CD8-positive, alpha-beta memory T cell (primary cell): Measurements from ENCODE around the gene METTL5. TPM values are rescaled to one million over a fixed set of nuclear protein-coding genes. Genes with fewer than 3 reads are reported as not detected.

Source experiments
- CTCF ChIA-PET: fragments of 350-600 bp; sonication (Branson Sonifier 250); formaldehyde crosslinking; loops from one replicate; lab custom pipeline; 2021; ENCODE audit warnings: antibody characterized with exemption; lab: Charles Lee
- POLR2A ChIA-PET: fragments of 350-600 bp; sonication (Branson Sonifier 250); formaldehyde crosslinking; loops from one replicate; lab custom pipeline; 2021; ENCODE audit warnings: antibody characterized with exemption; lab: Charles Lee
- DNase-seq, 5 donors: peaks; one replicate each; pipeline versions ENCODE4 v3.0.0 to v3.0.0-alpha.2; 2020 to 2022; ENCODE audit warnings: mixed read lengths in 1 of 5
- H3K27ac ChIP-seq: one replicate; pipeline ENCODE4 v1.7.0; 2013; ENCODE audit warnings: low read depth, mild to moderate bottlenecking, low read length, moderate library complexity
- H3K27me3 ChIP-seq: 2 replicates; pipeline ENCODE4 v1.7.0; 2013; ENCODE audit warnings: low read length, mild to moderate bottlenecking; ENCODE audit not compliant: insufficient read depth, poor library complexity, severe bottlenecking
- H3K36me3 ChIP-seq: 2 replicates; pipeline ENCODE4 v1.7.0; 2013; ENCODE audit warnings: mild to moderate bottlenecking, low read length, moderate library complexity; ENCODE audit not compliant: insufficient read depth
- H3K4me1 ChIP-seq: 2 replicates; pipeline ENCODE4 v1.7.0; 2013; ENCODE audit warnings: mild to moderate bottlenecking, low read length, moderate library complexity; ENCODE audit not compliant: insufficient read depth
- H3K4me3 ChIP-seq: 2 replicates; pipeline ENCODE4 v1.7.0; 2013; ENCODE audit warnings: mild to moderate bottlenecking, low read length
- H3K9me3 ChIP-seq: 2 replicates; pipeline ENCODE4 v1.7.0; 2013; ENCODE audit warnings: mild to moderate bottlenecking, low read length
- H3K27ac Mint-ChIP-seq, 8 donors: one replicate each; pipeline ENCODE4 v1.8.0; 2020 to 2021; ENCODE audit warnings: mixed read lengths in 8 of 8, mild to moderate bottlenecking in 6 of 8, inconsistent platforms in 3 of 8, moderate library complexity in 3 of 8
- H3K27me3 Mint-ChIP-seq, 2 donors: one replicate each; pipeline ENCODE4 v1.8.0; 2020 to 2021; ENCODE audit warnings: mixed read lengths in 2 of 2, mild to moderate bottlenecking in 1 of 2, moderate library complexity in 1 of 2
- H3K36me3 Mint-ChIP-seq, 3 donors: one replicate each; pipeline ENCODE4 v1.8.0; 2020 to 2021; ENCODE audit warnings: mixed read lengths in 3 of 3, inconsistent platforms in 1 of 3, mild to moderate bottlenecking in 1 of 3
- H3K4me1 Mint-ChIP-seq, 3 donors: one replicate each; pipeline ENCODE4 v1.8.0; 2020 to 2021; ENCODE audit warnings: mixed read lengths in 3 of 3, inconsistent platforms in 1 of 3, mild to moderate bottlenecking in 1 of 3
- H3K4me3 Mint-ChIP-seq, 7 donors: one replicate each; pipeline ENCODE4 v1.8.0; 2020 to 2021; ENCODE audit warnings: mixed read lengths in 7 of 7, mild to moderate bottlenecking in 6 of 7, moderate library complexity in 4 of 7, inconsistent platforms in 2 of 7
- H3K9me3 Mint-ChIP-seq, 5 donors: one replicate each; pipeline ENCODE4 v1.8.0; 2020 to 2022; ENCODE audit warnings: mixed read lengths in 5 of 5, mild to moderate bottlenecking in 3 of 5, moderate library complexity in 2 of 5, inconsistent platforms in 1 of 5
- polyA plus RNA-seq: library from polyadenylated mRNA; unstranded; fragments of 300-500 nt; fragmentation: Illumina TruSeq; gene quantifications from one replicate; pipeline ENCODE4 v1.2.3, GENCODE V29; 2021
- total RNA-seq, 2 experiments: library from RNA; stranded (reverse); gene quantifications; one replicate each; pipeline ENCODE4 v1.2.3, GENCODE V29; 2021

Gene METTL5
- total and polyA plus RNA-seq, 3 experiments from 2014 or later = 93.0 to 116 (median 100) TPM

GRCh38 chr2:169776252-169776761 lies 48.4 kb downstream of the METTL5 start:
- Mint-ChIP-seq H3K9me3 (no peaks in the 10 kb centered on the region), H3K36me3 (peaks cover 0 to 2% (median 1%) of the 10 kb centered on the region in 3 donors), H3K4me1 (no peaks in the 10 kb centered on the region), H3K27me3 (peaks cover 2 to 4% of the 10 kb centered on the region in 2 donors), H3K4me3 (no peak overlapping the region), H3K27ac (no peak overlapping the region)
- Histone ChIP-seq H3K4me3 (no peak overlapping the region), H3K27ac (no peak overlapping the region), H3K36me3 (no peaks in the 10 kb centered on the region), H3K27me3 (no peaks in the 10 kb centered on the region), H3K9me3 (no peaks in the 10 kb centered on the region), H3K4me1 (no peaks in the 10 kb centered on the region)
- POLR2A ChIA-PET = no interaction called here
- CTCF ChIA-PET = interaction anchor here (1.0 kb wide), 1 partner anchor 51 kb away, joined by 3 read pairs; the partner anchor contains the start of gene UBR3
- no peak for DNase-seq

- POLR2A ChIA-PET = no interaction called here
- no peak overlapping the region for H3K27ac ChIP-seq
- Mint-ChIP-seq H3K27ac (no peak overlapping the region), H3K4me3 (no peak overlapping the region), H3K9me3 (no peaks in the 10 kb centered on the region), H3K36me3 (peaks cover 0 to 1% (median 0%) of the 10 kb centered on the region in 3 donors), H3K27me3 (no peaks in the 10 kb centered on the region), H3K4me1 (no peaks in the 10 kb centered on the region)
- H3K4me3 ChIP-seq = no peak overlapping the region
- no peaks in the 10 kb centered on the region for H3K9me3 ChIP-seq
- H3K4me1 ChIP-seq = no peaks in the 10 kb centered on the region
- H3K27me3 ChIP-seq = no peaks in the 10 kb centered on the region
- CTCF ChIA-PET = interaction anchor here (1.0 kb wide), 1 partner anchor 52 kb away, joined by 3 read pairs; the partner anchor contains the start of gene UBR3
- no peaks in the 10 kb centered on the region for H3K36me3 ChIP-seq
- DNase-seq = no peak
Measured at GRCh38 chr2:169775765-169776164, 48.9 kb downstream of the METTL5 start.

GRCh38 chr2:169775354-169775753 lies 49.4 kb downstream of the METTL5 start:
- Mint-ChIP-seq H3K4me3 (no peak overlapping the region), H3K4me1 (no peaks in the 10 kb centered on the region), H3K27me3 (no peaks in the 10 kb centered on the region), H3K9me3 (no peaks in the 10 kb centered on the region), H3K36me3 (peaks cover 0 to 1% (median 0%) of the 10 kb centered on the region in 3 donors), H3K27ac (no peak overlapping the region)
- H3K36me3 ChIP-seq = no peaks in the 10 kb centered on the region
- no peaks in the 10 kb centered on the region for H3K4me1 ChIP-seq
- H3K4me3 ChIP-seq = no peak overlapping the region
- no peak for DNase-seq
- CTCF ChIA-PET = interaction anchor here (0.6 to 1.0 kb wide), 3 partner anchors 10 to 52 kb away, joined by 3 read pairs; partner anchors contain the start of gene UBR3
- H3K27ac ChIP-seq = no peak overlapping the region
- no peaks in the 10 kb centered on the region for H3K27me3 ChIP-seq
- POLR2A ChIA-PET = no interaction called here
- H3K9me3 ChIP-seq = no peaks in the 10 kb centered on the region

GRCh38 chr2:169772651-169773050 lies 52.1 kb downstream of the METTL5 start:
- no peak for DNase-seq
- CTCF ChIA-PET = no interaction called here

GRCh38 chr2:169771612-169772011 lies 53.1 kb downstream of the METTL5 start:
- Mint-ChIP-seq H3K4me3 (no peak overlapping the region), H3K27ac (peak overlapping the region in 1 of 8 donors; percentile 84), H3K4me1 (peaks cover 4 to 16% (median 9%) of the 10 kb centered on the region in 3 donors), H3K27me3 (peaks cover 14 to 22% of the 10 kb centered on the region in 2 donors), H3K9me3 (no peaks in the 10 kb centered on the region), H3K36me3 (peaks cover 0 to 1% (median 0%) of the 10 kb centered on the region in 3 donors)
- Histone ChIP-seq H3K9me3 (no peaks in the 10 kb centered on the region), H3K27me3 (no peaks in the 10 kb centered on the region), H3K4me1 (peaks cover 5% of the 10 kb centered on the region), H3K36me3 (no peaks in the 10 kb centered on the region), H3K4me3 (no peak overlapping the region), H3K27ac (no peak overlapping the region)
- ChIA-PET CTCF (no interaction called here), POLR2A (no interaction called here)
- no peak for DNase-seq

More at GRCh38 chr2:169772651-169773050, 52.1 kb downstream of the METTL5 start:
- H3K4me1 ChIP-seq = peaks cover 2% of the 10 kb centered on the region
- POLR2A ChIA-PET = no interaction called here
- no peak overlapping the region for H3K4me3 Mint-ChIP-seq
- H3K27ac ChIP-seq = no peak overlapping the region
- no peaks in the 10 kb centered on the region for H3K9me3 Mint-ChIP-seq
- no peaks in the 10 kb centered on the region for H3K9me3 ChIP-seq
- H3K36me3 ChIP-seq = no peaks in the 10 kb centered on the region
- no peaks in the 10 kb centered on the region for H3K27me3 ChIP-seq
- no peak overlapping the region for H3K4me3 ChIP-seq
- peaks cover 0 to 1% (median 0%) of the 10 kb centered on the region in 3 donors for H3K36me3 Mint-ChIP-seq
- no peak overlapping the region for H3K27ac Mint-ChIP-seq
- peaks cover 11 to 17% of the 10 kb centered on the region in 2 donors for H3K27me3 Mint-ChIP-seq
- H3K4me1 Mint-ChIP-seq = peaks cover under 1 to 8% (median 2%) of the 10 kb centered on the region in 3 donors

- no peaks in the 10 kb centered on the region for H3K9me3 Mint-ChIP-seq
- H3K27me3 Mint-ChIP-seq = peaks cover 14 to 22% of the 10 kb centered on the region in 2 donors
- no peaks in the 10 kb centered on the region for H3K27me3 ChIP-seq
- H3K27ac ChIP-seq = no peak overlapping the region
- H3K4me1 Mint-ChIP-seq = peaks cover 4 to 16% (median 9%) of the 10 kb centered on the region in 3 donors
- H3K36me3 Mint-ChIP-seq = peaks cover 0 to 1% (median 0%) of the 10 kb centered on the region in 3 donors
- DNase-seq = no peak
- H3K27ac Mint-ChIP-seq = peak overlapping the region in 1 of 8 donors; percentile 84
- ChIA-PET POLR2A (interaction anchor here (0.6 kb wide), 1 partner anchor 57 kb away, joined by 3 read pairs; the partner anchor contains the start of gene UBR3), CTCF (interaction anchor here (1.8 kb wide), 1 partner anchor 10 kb away, joined by 4 read pairs; no protein-coding TSS in a partner anchor)
- no peak overlapping the region for H3K4me3 ChIP-seq
- no peaks in the 10 kb centered on the region for H3K9me3 ChIP-seq
- H3K4me3 Mint-ChIP-seq = no peak overlapping the region
- H3K4me1 ChIP-seq = peaks cover 5% of the 10 kb centered on the region
- H3K36me3 ChIP-seq = no peaks in the 10 kb centered on the region
Measured at GRCh38 chr2:169771021-169771420, 53.7 kb downstream of the METTL5 start.

- peak overlapping the region; percentile 35 for H3K4me3 ChIP-seq
- H3K4me1 Mint-ChIP-seq = peaks cover 4 to 16% (median 9%) of the 10 kb centered on the region in 3 donors
- peaks cover 5% of the 10 kb centered on the region for H3K4me1 ChIP-seq
- peak; percentile 13 to 60 (median 15) for DNase-seq
- H3K27me3 Mint-ChIP-seq = peaks cover 18 to 22% of the 10 kb centered on the region in 2 donors
- no peaks in the 10 kb centered on the region for H3K27me3 ChIP-seq
- peak overlapping the region; percentile 71 to 87 (median 81) for H3K4me3 Mint-ChIP-seq
- ChIA-PET CTCF (interaction anchor here (0.7 to 1.8 kb wide), 6 partner anchors 27 to 316 kb away, joined by 3 to 6 read pairs (median 4); partner anchors contain the start of gene METTL5), POLR2A (interaction anchor here (0.6 kb wide), 1 partner anchor 11 kb away, joined by 7 read pairs; no protein-coding TSS in a partner anchor)
- H3K9me3 Mint-ChIP-seq = no peaks in the 10 kb centered on the region
- peaks cover 0 to 1% (median 0%) of the 10 kb centered on the region in 3 donors for H3K36me3 Mint-ChIP-seq
- no peaks in the 10 kb centered on the region for H3K36me3 ChIP-seq
- no peak overlapping the region for H3K27ac ChIP-seq
- H3K9me3 ChIP-seq = no peaks in the 10 kb centered on the region
- peak overlapping the region in 4 of 8 donors; percentile 27 to 86 (median 51) for H3K27ac Mint-ChIP-seq
Measured at GRCh38 chr2:169768262-169768995, 56.3 kb downstream of the METTL5 start.
